HG02610 (cell line): Measurements from ENCODE around the gene PCDHGB1.
A peak's percentile ranks its signal among the peaks of the same experiment; 100 is the strongest.
"Not testable (repeated sequence)": the region's sequence is repeated elsewhere in the genome, so short reads cannot be mapped to it uniquely, and the experiment has no call there.

Experiments
- ATAC-seq: cut with Tn5 transposase; IDR thresholded peaks from one replicate; pipeline ENCODE4 v1.9.1; 2021; ENCODE audit warnings: mild to moderate bottlenecking, moderate library complexity; ENCODE audit not compliant: unreplicated experiment

PCDHGB1 gene

GRCh38 chr5:141382469-141383294, 32.8 kb downstream of the PCDHGB1 start, which contains the start of gene PCDHGA7:
TSS of gene PCDHGA7 (plus strand) at chr5:141382742. CDS start at chr5:141382900, 158 bp downstream.
- ATAC-seq, result no peak

- ATAC-seq, result no peak
These were observed 33.4 kb downstream of the PCDHGB1 start for GRCh38 chr5:141383345-141383744.

- ATAC-seq, result no peak
These were observed 34.8 kb downstream of the PCDHGB1 start for GRCh38 chr5:141384471-141385267.

- ATAC-seq, result not testable (repeated sequence)
These were observed 37.8 kb downstream of the PCDHGB1 start, which contains the start of gene PCDHGB4 for GRCh38 chr5:141387557-141388311. TSS of gene PCDHGB4 (plus strand) at chr5:141387698. CDS start at chr5:141387885, 187 bp downstream.

GRCh38 chr5:141388661-141389060, 38.8 kb downstream of the PCDHGB1 start:
- no peak for ATAC-seq

- ATAC-seq, result no peak
These were observed 39.5 kb downstream of the PCDHGB1 start for GRCh38 chr5:141389153-141390042.

- no peak for ATAC-seq
These were observed 42.7 kb downstream of the PCDHGB1 start, which contains the start of gene PCDHGA8 for GRCh38 chr5:141392429-141393198. TSS of gene PCDHGA8 (plus strand) at chr5:141392633. CDS start at chr5:141392814, 181 bp downstream.

GRCh38 chr5:141393267-141393666, 43.4 kb downstream of the PCDHGB1 start:
- ATAC-seq, result no peak

- not testable (repeated sequence) for ATAC-seq
These were observed 44.7 kb downstream of the PCDHGB1 start for GRCh38 chr5:141394401-141395187.

- ATAC-seq, result peak; percentile 95
These were observed 48.1 kb downstream of the PCDHGB1 start, which contains the start of gene PCDHGB5 for GRCh38 chr5:141397756-141398551. TSS of gene PCDHGB5 (plus strand) at chr5:141397947. CDS start at chr5:141398128, 181 bp downstream.

GRCh38 chr5:141398608-141399007, 48.7 kb downstream of the PCDHGB1 start:
- no peak for ATAC-seq

GRCh38 chr5:141399555-141400258, 49.8 kb downstream of the PCDHGB1 start:
- no peak for ATAC-seq
